Measurements from ENCODE around the gene MEGF10. TPM values are rescaled to one million over a fixed set of nuclear protein-coding genes. Genes with fewer than 3 reads are reported as not detected.
"Not testable (repeated sequence)": the region's sequence is repeated elsewhere in the genome, so short reads cannot be mapped to it uniquely, and the experiment has no call there.

MEGF10 gene
- total RNA-seq, 1 donor from 2014 or later: 0.47 TPM

DNA sequence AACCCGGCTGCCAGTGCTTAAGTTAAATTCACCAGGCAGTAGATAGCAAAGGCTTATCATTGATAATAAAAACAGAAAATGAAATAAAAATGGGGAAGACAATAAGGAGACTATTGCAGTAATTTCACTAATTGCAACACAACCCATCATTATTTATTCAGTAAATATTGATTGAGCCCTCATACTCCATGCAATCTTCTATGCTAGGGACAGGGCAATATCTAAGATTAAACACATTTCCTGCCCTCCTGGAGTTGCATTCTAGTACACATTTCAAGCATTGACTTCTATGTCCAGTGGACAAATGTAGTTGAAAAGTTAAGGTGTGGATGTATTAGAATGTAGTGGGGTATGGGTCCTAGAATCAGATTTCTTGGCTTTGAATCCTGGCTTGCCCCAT, 12.8 kb downstream of the MEGF10 start:
- H3K27ac ChIP-seq (replicated peaks): no peak overlapping the region

DNA sequence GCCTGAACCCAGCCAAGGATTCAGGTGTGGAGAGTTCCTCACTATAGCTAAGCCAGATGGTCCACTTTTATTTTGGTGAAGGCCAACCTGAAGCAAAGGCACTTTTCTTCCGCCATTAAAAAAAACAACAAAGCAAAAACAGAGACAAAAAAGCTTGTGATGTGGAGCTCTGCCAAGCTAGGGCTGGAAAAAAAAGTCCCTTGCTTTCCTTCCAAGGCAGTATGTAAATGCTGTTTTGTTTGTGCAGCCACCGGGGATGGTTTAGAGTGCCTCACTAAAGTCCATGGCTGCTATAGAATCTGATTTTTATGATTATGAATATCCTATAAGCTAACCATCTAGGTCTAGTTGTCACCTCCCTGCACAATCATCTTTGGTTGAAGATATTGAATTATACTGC, 14.9 kb downstream of the MEGF10 start:
- DNase-seq: no peak
- Histone ChIP-seq H3K9me3 (replicated peaks) (no peaks in the 10 kb centered on the region), H3K27ac (replicated peaks) (no peak overlapping the region), H3K36me3 (no peaks in the 10 kb centered on the region), H3K27me3 (ENCODE audit: low read depth) (no peaks in the 10 kb centered on the region), H3K4me1 (no peaks in the 10 kb centered on the region), H3K4me3 (no peak overlapping the region)
- TF ChIP-seq, protein P1, sequence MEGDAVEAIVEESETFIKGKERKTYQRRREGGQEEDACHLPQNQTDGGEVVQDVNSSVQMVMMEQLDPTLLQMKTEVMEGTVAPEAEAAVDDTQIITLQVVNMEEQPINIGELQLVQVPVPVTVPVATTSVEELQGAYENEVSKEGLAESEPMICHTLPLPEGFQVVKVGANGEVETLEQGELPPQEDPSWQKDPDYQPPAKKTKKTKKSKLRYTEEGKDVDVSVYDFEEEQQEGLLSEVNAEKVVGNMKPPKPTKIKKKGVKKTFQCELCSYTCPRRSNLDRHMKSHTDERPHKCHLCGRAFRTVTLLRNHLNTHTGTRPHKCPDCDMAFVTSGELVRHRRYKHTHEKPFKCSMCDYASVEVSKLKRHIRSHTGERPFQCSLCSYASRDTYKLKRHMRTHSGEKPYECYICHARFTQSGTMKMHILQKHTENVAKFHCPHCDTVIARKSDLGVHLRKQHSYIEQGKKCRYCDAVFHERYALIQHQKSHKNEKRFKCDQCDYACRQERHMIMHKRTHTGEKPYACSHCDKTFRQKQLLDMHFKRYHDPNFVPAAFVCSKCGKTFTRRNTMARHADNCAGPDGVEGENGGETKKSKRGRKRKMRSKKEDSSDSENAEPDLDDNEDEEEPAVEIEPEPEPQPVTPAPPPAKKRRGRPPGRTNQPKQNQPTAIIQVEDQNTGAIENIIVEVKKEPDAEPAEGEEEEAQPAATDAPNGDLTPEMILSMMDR (IDR thresholded peaks at IDR 0.05; ENCODE audit: borderline replicate concordance): no peak
- intact Hi-C loops (cut with micrococcal nuclease): no loop called here

More for the DNA sequence above, 12.8 kb downstream of the MEGF10 start:
- DNase-seq: no peak
- Histone ChIP-seq H3K27me3 (ENCODE audit: low read depth) (peaks cover 5% of the 10 kb centered on the region), H3K4me1 (no peaks in the 10 kb centered on the region), H3K9me3 (replicated peaks) (no peaks in the 10 kb centered on the region), H3K36me3 (no peaks in the 10 kb centered on the region), H3K4me3 (no peak overlapping the region)
- TF ChIP-seq, protein P1 (IDR thresholded peaks at IDR 0.05; ENCODE audit: borderline replicate concordance): no peak
- intact Hi-C loops (cut with micrococcal nuclease): no loop called here

DNA sequence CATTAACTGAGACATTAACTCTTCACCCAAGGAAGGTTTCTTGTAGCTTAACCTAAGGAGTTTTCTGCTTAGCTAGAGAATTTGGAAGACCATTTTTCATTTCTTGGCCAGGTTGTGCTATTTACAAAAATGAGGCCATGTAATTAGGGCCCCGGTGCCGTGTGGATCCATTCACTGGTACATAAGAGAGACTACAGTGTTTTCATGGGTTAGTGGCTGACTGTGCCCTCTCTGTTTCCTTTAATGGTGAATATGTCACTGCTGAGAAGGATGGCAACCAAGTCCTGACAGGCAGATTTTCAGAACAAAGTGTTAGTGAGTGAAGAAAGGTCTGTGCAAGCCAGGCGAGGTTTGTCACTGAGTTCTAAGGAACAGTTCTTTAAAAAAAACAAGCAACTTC, 15.4 kb downstream of the MEGF10 start:
- Histone ChIP-seq H3K4me1 (no peaks in the 10 kb centered on the region), H3K36me3 (no peaks in the 10 kb centered on the region), H3K27ac (replicated peaks) (no peak overlapping the region), H3K27me3 (ENCODE audit: low read depth) (no peaks in the 10 kb centered on the region), H3K9me3 (replicated peaks) (no peaks in the 10 kb centered on the region), H3K4me3 (no peak overlapping the region)
- DNase-seq: no peak
- intact Hi-C loops (cut with micrococcal nuclease): no loop called here
- TF ChIP-seq, protein P1 (IDR thresholded peaks at IDR 0.05; ENCODE audit: borderline replicate concordance): no peak

DNA sequence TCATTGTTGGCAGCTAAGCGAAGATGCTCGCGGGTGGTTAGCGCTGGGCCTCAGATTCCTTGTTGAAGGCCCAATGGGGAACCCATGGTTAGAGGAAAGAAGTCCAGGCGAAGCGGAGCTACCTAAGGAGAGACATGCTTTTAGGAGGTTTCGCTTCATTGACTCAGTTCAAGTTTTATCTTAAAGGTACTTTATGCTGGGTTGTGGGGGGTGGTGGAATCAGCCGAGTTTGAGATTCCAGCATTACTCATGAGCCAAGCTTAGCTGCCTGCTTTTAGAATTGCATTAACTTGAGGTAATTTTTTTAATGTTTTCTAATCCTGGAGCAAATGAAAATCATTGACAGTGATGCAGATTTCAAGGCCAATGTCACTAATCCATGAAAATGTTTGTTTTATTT, 16.1 kb downstream of the MEGF10 start:
- H3K4me1 ChIP-seq: no peaks in the 10 kb centered on the region
- H3K27me3 ChIP-seq (ENCODE audit: low read depth): no peaks in the 10 kb centered on the region
- no peak overlapping the region for H3K4me3 ChIP-seq
- no peaks in the 10 kb centered on the region for H3K9me3 ChIP-seq (replicated peaks)
- intact Hi-C loops (cut with micrococcal nuclease): no loop called here
- TF ChIP-seq, protein P1 (IDR thresholded peaks at IDR 0.05; ENCODE audit: borderline replicate concordance): no peak
- no peaks in the 10 kb centered on the region for H3K36me3 ChIP-seq
- no peak for DNase-seq
- H3K27ac ChIP-seq (replicated peaks): no peak overlapping the region

DNA sequence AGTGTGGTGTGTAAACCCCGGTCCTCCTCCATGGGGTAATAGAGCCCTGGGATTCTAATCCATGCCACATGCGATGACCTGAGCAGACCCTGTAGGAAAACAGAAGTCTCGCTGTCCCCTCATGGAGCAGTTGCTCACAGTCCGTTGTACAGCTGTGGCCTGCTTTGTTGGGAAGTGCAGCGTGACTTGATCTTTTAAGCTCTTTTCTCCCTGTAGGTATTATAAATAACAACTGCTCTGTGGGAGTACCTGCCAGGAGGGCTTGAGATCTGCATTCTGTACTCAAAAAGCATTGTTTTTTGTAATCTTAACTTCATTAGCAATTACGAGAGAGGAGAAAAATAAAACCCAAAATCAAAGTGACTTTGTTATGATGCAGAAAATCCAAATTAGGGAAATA, 17.3 kb downstream of the MEGF10 start:
- Histone ChIP-seq H3K36me3 (no peaks in the 10 kb centered on the region), H3K4me1 (no peaks in the 10 kb centered on the region), H3K9me3 (replicated peaks) (no peaks in the 10 kb centered on the region), H3K4me3 (no peak overlapping the region), H3K27ac (replicated peaks) (no peak overlapping the region), H3K27me3 (ENCODE audit: low read depth) (no peaks in the 10 kb centered on the region)
- intact Hi-C loops (cut with micrococcal nuclease): no loop called here
- no peak for DNase-seq
- TF ChIP-seq, protein P1 (IDR thresholded peaks at IDR 0.05; ENCODE audit: borderline replicate concordance): no peak

DNA sequence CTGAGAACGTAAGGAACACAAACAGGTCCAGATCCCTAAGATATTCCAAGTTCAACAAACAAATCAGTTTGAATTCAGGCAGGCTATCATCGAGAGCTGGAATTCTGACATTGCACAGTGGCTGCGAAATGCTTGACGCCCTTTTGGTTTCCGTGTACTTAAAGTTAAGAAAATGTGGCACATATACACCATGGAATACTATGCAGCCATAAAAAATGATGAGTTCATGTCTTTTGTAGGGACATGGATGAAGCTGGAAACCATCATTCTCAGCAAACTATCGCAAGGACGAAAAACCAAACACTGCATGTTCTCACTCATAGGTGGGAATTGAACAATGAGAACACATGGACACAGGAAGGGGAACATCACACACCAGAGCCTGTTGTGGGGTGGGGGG, 17.7 kb downstream of the MEGF10 start:
- DNase-seq; H3K9me3 ChIP-seq (replicated peaks); intact Hi-C loops (cut with micrococcal nuclease); H3K27me3 ChIP-seq (ENCODE audit: low read depth); H3K36me3 ChIP-seq; H3K4me3 ChIP-seq; H3K4me1 ChIP-seq; H3K27ac ChIP-seq (replicated peaks): not testable (repeated sequence)

All from left ventricle myocardium inferior (tissue), 1 donor.